Endodermal cell (in vitro differentiated cells): ENCODE results near the gene PTPRCAP. TPM values are rescaled to one million over a fixed set of nuclear protein-coding genes. Genes with fewer than 3 reads are reported as not detected.
A peak's percentile ranks its signal among the peaks of the same experiment; 100 is the strongest.

Experiments used
- DNase-seq: peaks from one replicate; pipeline ENCODE4 v3.0.0-alpha.2; 2017
- H3K27ac ChIP-seq: 2 replicates; pipeline ENCODE4 v1.5.1; 2013; ENCODE audit warnings: mild to moderate bottlenecking, low read depth, low read length, moderate library complexity
- H3K27me3 ChIP-seq: 2 replicates; pipeline ENCODE4 v1.6.1; 2013; ENCODE audit warnings: mild to moderate bottlenecking, low read length, moderate library complexity; ENCODE audit not compliant: insufficient read depth, control insufficient read depth, poor library complexity, severe bottlenecking
- H3K36me3 ChIP-seq: 2 replicates; pipeline ENCODE4 v1.7.0; 2013; ENCODE audit warnings: mild to moderate bottlenecking, low read length, moderate library complexity; ENCODE audit not compliant: control insufficient read depth, insufficient read depth
- H3K4me1 ChIP-seq: one replicate; pipeline ENCODE4 v1.7.0; 2013; ENCODE audit warnings: low read length; ENCODE audit not compliant: control insufficient read depth, insufficient read depth
- H3K4me3 ChIP-seq: 2 replicates; pipeline ENCODE4 v1.5.1; 2013; ENCODE audit warnings: mild to moderate bottlenecking, low read length, moderate library complexity
- H3K9ac ChIP-seq: 2 replicates; pipeline ENCODE4 v1.6.1; 2013; ENCODE audit warnings: mild to moderate bottlenecking, low read length, moderate library complexity; ENCODE audit not compliant: poor library complexity, severe bottlenecking; ENCODE audit errors: extremely low read depth
- H3K9me3 ChIP-seq: 2 replicates; pipeline ENCODE4 v1.6.1; 2013; ENCODE audit warnings: mild to moderate bottlenecking, low read length, moderate library complexity; ENCODE audit not compliant: control insufficient read depth
- H3K27ac Mint-ChIP-seq: 2 replicates; pipeline ENCODE4 v1.8.0; 2020; ENCODE audit warnings: mixed read lengths
- H3K27me3 Mint-ChIP-seq: 2 replicates; pipeline ENCODE4 v1.8.0; 2021; ENCODE audit warnings: mild to moderate bottlenecking, mixed read lengths; ENCODE audit not compliant: insufficient read depth
- H3K36me3 Mint-ChIP-seq: 2 replicates; pipeline ENCODE4 v1.8.0; 2020; ENCODE audit warnings: low read depth, mixed read lengths
- H3K4me1 Mint-ChIP-seq: 2 replicates; pipeline ENCODE4 v1.8.0; 2020; ENCODE audit warnings: mixed read lengths
- H3K4me3 Mint-ChIP-seq: 2 replicates; pipeline ENCODE4 v1.8.0; 2020; ENCODE audit warnings: mild to moderate bottlenecking, moderate library complexity, mixed read lengths
- H3K9me3 Mint-ChIP-seq: 2 replicates; pipeline ENCODE4 v1.8.0; 2020; ENCODE audit warnings: mild to moderate bottlenecking, mixed read lengths
- WGBS, 2 experiments: methylation state at CpG; one replicate each; pipeline versions ENCODE4 v1.1.5 to v1.1.7; 2013; ENCODE audit warnings: missing lambda C conversion rate in 2 of 2, mixed read lengths in 1 of 2; ENCODE audit not compliant: insufficient coverage in 1 of 2, insufficient read length in 1 of 2; 5-methylcytosine and 5-hydroxymethylcytosine counted together
- total RNA-seq, 2 donors: library from RNA; stranded (reverse); fragmentation: NEBNext Ultra II Directional in 1 of 2; extraction: Animal tissue kit (Norgen Biotek cat#: 25700) in 1 of 2; gene quantifications; 2 replicates in 1 of 2; 3 replicates in 1 of 2; pipeline ENCODE4 v1.2.1, GENCODE V29; 2021
- TF ChIP-seq, protein P1 (sequence below): fragments of 200-600 bp; sonication (generic); conservative IDR thresholded peaks from 2 replicates; pipeline ENCODE4 v1.5.0; 2021; ENCODE audit warnings: antibody characterized with exemption, mild to moderate bottlenecking

PTPRCAP gene
- total RNA-seq, 2 donors from 2014 or later, result 2.1 TPM; not detected in 1

GRCh38 chr11:67439321-67440228, 2.1 kb upstream of the PTPRCAP start:
- Mint-ChIP-seq H3K4me3 (no peak overlapping the region), H3K9me3 (no peaks in the 10 kb centered on the region), H3K36me3 (peaks cover 29% of the 10 kb centered on the region), H3K27ac (peak overlapping the region; percentile 52), H3K27me3 (no peaks in the 10 kb centered on the region), H3K4me1 (peaks cover 3% of the 10 kb centered on the region)
- no peaks in the 10 kb centered on the region for H3K4me1 ChIP-seq
- H3K36me3 ChIP-seq, result peaks cover 32% of the 10 kb centered on the region
- TF ChIP-seq, protein P1, sequence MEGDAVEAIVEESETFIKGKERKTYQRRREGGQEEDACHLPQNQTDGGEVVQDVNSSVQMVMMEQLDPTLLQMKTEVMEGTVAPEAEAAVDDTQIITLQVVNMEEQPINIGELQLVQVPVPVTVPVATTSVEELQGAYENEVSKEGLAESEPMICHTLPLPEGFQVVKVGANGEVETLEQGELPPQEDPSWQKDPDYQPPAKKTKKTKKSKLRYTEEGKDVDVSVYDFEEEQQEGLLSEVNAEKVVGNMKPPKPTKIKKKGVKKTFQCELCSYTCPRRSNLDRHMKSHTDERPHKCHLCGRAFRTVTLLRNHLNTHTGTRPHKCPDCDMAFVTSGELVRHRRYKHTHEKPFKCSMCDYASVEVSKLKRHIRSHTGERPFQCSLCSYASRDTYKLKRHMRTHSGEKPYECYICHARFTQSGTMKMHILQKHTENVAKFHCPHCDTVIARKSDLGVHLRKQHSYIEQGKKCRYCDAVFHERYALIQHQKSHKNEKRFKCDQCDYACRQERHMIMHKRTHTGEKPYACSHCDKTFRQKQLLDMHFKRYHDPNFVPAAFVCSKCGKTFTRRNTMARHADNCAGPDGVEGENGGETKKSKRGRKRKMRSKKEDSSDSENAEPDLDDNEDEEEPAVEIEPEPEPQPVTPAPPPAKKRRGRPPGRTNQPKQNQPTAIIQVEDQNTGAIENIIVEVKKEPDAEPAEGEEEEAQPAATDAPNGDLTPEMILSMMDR, result peak; percentile 61
- H3K9ac ChIP-seq, result no peak overlapping the region
- H3K27ac ChIP-seq, result no peak overlapping the region
- 94 to 96% methylated on average over 24 to 31 of the region's 31 CpGs for WGBS, 2 experiments
- H3K9me3 ChIP-seq, result no peaks in the 10 kb centered on the region
- H3K4me3 ChIP-seq, result no peak overlapping the region
- peak; percentile 81 for DNase-seq
- H3K27me3 ChIP-seq, result no peaks in the 10 kb centered on the region

- 94 to 95% methylated on average over 18 to 41 of the region's 41 CpGs for WGBS, 2 experiments
- H3K9ac ChIP-seq, result no peak overlapping the region
- Mint-ChIP-seq H3K27ac (no peak overlapping the region), H3K4me1 (peaks cover 3% of the 10 kb centered on the region), H3K36me3 (peaks cover 31% of the 10 kb centered on the region), H3K27me3 (no peaks in the 10 kb centered on the region), H3K9me3 (no peaks in the 10 kb centered on the region), H3K4me3 (no peak overlapping the region)
- H3K4me1 ChIP-seq, result no peaks in the 10 kb centered on the region
- peaks cover 36% of the 10 kb centered on the region for H3K36me3 ChIP-seq
- no peak overlapping the region for H3K4me3 ChIP-seq
- DNase-seq, result no peak
- TF ChIP-seq, protein P1, result no peak
- H3K9me3 ChIP-seq, result no peaks in the 10 kb centered on the region
- no peak overlapping the region for H3K27ac ChIP-seq
- no peaks in the 10 kb centered on the region for H3K27me3 ChIP-seq
Observed at GRCh38 chr11:67438158-67438902, 848 bp upstream of the PTPRCAP start.

GRCh38 chr11:67437809-67438157, 301 bp upstream of the PTPRCAP start:
- H3K9me3 ChIP-seq, result no peaks in the 10 kb centered on the region
- H3K9ac ChIP-seq, result no peak overlapping the region
- Mint-ChIP-seq H3K9me3 (no peaks in the 10 kb centered on the region), H3K4me1 (peaks cover 3% of the 10 kb centered on the region), H3K36me3 (peaks cover 33% of the 10 kb centered on the region), H3K4me3 (no peak overlapping the region), H3K27ac (no peak overlapping the region), H3K27me3 (no peaks in the 10 kb centered on the region)
- 84 to 85% methylated on average over 2 to 3 of the region's 3 CpGs for WGBS, 2 experiments
- H3K4me3 ChIP-seq, result no peak overlapping the region
- H3K4me1 ChIP-seq, result no peaks in the 10 kb centered on the region
- no peak overlapping the region for H3K27ac ChIP-seq
- TF ChIP-seq, protein P1, result no peak
- no peak for DNase-seq
- H3K36me3 ChIP-seq, result peaks cover 37% of the 10 kb centered on the region
- no peaks in the 10 kb centered on the region for H3K27me3 ChIP-seq
